Testis (tissue), 2 donors: ENCODE data around the gene EEA1.

ENCODE experiments used
- POLR2A ChIP-seq: fragments of 450-650 bp; IDR thresholded peaks from one replicate; pipeline ENCODE4 v1.6.1; 2017; ENCODE audit warnings: antibody characterized with exemption, mild to moderate bottlenecking, moderate library complexity
- TF ChIP-seq, protein P1 (sequence below), 3 experiments: fragments of 450-650 bp in 2 of 3; fragments of 200-600 bp in 1 of 3; sonication (generic) in 1 of 3; IDR thresholded peaks; one replicate each; pipeline ENCODE4 v1.5.1; 2016 to 2019; ENCODE audit warnings: antibody characterized with exemption in 3 of 3, mild to moderate bottlenecking in 2 of 3, moderate library complexity in 1 of 3

- TF ChIP-seq, protein P1, sequence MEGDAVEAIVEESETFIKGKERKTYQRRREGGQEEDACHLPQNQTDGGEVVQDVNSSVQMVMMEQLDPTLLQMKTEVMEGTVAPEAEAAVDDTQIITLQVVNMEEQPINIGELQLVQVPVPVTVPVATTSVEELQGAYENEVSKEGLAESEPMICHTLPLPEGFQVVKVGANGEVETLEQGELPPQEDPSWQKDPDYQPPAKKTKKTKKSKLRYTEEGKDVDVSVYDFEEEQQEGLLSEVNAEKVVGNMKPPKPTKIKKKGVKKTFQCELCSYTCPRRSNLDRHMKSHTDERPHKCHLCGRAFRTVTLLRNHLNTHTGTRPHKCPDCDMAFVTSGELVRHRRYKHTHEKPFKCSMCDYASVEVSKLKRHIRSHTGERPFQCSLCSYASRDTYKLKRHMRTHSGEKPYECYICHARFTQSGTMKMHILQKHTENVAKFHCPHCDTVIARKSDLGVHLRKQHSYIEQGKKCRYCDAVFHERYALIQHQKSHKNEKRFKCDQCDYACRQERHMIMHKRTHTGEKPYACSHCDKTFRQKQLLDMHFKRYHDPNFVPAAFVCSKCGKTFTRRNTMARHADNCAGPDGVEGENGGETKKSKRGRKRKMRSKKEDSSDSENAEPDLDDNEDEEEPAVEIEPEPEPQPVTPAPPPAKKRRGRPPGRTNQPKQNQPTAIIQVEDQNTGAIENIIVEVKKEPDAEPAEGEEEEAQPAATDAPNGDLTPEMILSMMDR (IDR thresholded peaks at IDR 0.05), result no peak
- TF ChIP-seq POLR2A, result no peak
Observed at GRCh38 chr12:92730758-92731157, 198.3 kb downstream of the EEA1 start.
